Stimulated activated CD8-positive, alpha-beta memory T cell treated with anti-CD3 and anti-CD28 coated beads, Interleukin-15, amount 100 ng/mL, for 48 hours (primary cell): ENCODE results near the gene GRIA1.

Source experiments
- DNase-seq, 2 donors: peaks; one replicate each; pipeline ENCODE4 v3.0.0-alpha.2; 2020; ENCODE audit warnings: low read depth in 2 of 2

The GRIA1 gene

DNA sequence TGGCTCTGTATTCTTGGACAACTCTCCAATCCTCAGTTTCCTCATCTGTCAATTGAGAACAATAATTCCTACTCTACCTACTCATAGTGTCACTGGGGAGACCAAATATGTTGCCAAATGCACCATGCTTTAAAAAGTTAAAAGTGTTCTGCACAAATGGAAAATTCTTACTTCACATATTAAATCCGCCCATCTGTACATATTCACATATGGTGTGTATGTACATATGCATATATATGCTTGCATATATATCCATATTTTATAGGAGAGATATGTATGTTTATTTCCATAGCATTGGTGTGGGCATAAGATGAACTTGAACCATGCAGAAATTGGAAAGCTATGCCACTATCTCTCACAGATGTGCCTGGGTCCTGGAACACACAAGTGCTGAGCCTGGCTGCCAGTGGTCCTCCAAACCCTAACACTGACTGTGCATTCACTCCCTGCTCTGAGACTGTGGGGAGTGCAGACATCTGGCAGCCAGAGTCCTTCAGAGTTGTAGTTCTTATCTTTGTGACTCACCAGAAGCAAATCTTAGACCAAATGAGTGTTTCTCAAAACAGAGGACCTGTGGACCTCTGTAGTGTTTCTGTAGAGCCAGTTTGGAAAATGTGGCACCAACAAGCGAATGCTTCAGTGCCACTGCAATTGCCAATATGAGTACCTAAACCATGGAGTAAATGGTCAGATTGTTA is 168.7 kb downstream of the GRIA1 start:
- no peak for DNase-seq

DNA sequence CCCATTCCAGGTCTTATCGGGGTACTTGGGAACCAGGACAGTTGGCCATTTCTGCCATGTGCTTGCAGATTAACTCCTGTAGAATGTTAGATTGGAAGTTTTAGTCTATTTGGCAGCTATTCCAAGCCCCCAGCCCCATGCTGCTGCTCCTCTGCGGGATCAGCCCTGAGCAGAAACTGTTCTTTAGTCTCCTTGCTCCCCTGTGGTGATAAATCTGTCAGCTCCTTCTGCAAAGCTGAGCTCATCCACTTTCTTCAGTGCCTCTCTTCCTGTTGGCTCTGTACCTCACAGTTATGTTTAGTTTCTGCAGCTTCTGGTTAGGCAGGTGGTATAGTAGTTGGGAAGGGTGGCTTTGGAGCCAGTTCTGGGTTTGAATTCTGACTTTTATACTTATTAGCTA is 170.4 kb downstream of the GRIA1 start:
- DNase-seq: no peak

DNA sequence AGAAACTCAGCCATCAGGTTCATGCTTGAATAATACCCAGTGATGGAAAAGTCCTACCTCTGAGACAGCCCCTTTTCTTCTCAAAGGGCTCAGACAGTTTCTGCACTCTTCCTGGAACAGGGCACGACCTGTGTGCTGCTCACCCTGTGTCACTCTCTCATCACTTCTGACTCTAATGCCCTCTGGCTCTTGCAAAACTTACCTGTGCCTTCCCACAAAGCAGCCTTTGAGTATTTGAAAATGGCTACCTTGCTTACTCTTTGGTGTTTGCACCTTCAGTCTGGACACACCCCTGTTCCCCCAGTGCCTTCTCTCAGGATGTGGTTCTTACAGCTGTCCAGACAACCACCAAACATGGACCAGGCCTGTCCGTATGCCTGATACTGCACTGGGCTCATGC is 171.4 kb downstream of the GRIA1 start:
- DNase-seq: no peak

DNA sequence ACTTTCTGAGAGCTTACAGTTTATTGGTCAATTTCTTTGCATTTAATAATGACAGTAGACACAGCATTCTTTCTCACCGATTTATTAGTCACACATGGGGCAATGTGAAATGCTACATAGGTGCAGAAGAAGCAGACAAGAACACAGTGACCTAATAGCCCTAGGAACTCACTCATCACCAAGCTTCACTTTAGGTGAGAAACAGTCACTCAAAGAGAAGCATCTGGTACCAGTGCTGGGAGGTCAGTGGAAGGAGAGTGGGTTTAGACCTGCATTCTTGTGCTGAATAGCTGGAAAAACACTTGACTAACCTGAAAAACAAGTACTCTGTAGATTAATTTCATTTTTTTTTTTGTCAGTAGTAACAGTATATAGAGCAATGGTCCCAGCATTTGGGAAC is 179.6 kb downstream of the GRIA1 start:
- DNase-seq: no peak

DNA sequence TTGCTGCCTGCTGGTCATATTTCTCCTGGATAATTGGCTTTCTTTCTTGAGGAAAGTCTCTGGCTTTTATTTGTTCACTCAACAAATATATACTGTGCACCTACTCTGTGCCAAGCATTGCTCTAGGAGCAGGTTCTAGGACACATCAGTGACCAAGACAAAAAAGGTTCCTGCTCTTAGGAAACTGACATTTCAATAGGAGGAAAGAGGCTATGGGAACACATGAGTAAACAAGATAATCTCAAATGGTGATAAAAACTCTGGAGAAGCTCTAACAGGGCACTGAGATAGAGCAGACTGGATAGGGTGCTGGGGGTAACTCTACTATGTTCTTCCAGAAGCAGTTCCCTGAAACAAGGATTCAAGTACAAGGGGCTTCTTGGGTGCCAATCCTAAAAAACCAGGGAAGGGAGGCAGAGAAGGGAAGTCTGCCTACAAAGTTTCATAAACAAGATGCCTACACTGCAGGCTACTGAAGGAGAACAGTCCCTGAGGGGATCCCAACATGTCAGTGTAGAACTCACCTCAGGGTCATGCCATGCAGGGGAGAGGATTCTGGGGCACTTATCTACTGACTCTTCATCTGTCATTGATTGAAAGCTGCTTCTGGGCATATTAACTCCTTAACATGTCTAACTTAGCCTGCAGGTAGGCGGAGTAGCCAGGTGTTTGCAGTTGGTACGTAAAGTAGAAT is 181.3 kb downstream of the GRIA1 start:
- DNase-seq: no peak

DNA sequence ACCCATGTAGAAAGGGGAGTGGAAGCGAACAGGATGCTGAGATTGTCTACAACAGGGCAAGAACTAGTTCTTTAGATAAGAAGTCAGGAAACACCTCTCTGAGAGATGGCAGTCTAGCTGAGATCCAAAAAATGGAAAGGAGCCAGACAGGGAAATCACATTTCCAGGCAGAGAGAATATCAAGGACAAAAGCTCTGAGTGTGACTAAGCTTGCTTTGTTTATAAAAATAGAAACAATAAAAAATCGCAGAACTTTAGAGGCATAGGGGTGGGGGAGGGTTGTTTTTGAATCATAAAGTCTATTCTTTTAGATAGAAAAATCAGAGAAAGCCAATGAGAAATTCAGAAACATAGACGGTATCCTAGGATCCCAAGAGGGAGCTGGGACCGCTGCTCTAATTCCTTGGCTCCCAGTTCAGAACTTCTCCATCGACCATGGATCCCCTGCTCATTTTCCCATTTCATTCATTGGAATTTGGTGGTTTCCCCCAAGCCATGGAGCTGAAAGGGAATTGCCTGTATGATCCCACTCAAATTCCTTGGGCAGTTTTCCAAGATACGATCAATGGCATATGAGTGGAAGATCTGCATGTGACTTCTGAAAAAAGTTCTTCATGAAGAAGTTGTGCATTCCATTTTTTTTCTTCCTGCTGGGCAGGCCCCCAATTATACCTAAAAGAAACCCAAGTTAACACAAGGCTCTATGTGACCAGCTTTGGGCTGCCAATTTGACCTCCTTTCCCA is 182.0 kb downstream of the GRIA1 start:
- DNase-seq: no peak

DNA sequence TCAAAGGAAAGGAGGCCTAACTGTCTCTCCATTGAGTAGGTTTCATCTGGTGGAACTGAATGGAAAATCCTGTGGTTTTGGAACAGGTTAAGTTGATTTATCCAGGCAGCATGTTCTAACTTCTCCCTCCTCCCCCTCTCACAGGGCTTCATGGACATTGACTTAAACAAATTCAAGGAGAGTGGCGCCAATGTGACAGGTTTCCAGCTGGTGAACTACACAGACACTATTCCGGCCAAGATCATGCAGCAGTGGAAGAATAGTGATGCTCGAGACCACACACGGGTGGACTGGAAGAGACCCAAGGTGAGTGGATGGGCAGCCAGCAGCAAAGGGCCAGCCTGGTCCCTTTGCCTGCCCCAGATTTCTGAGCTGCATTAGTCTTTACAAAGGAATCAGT is 183.9 kb downstream of the GRIA1 start:
- DNase-seq: no peak

DNA sequence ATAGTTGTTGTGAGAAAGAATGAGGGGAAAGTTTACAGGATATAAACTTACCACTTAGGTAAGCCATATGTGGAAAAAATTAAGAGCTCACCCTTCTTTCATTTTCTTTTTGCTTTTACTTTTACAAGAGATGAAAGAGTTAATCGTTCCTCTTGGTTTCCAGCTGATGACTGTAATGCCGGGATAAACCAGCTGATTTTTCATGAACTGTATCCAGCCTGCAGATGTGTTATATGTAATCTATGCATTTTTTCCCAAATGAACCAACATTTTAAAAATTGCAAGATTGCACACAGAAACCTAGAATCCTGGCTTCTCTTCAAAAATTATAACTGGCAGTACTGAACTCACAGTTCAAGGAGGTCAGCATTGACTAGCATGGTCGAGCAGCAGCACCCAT is 185.9 kb downstream of the GRIA1 start:
- no peak for DNase-seq

DNA sequence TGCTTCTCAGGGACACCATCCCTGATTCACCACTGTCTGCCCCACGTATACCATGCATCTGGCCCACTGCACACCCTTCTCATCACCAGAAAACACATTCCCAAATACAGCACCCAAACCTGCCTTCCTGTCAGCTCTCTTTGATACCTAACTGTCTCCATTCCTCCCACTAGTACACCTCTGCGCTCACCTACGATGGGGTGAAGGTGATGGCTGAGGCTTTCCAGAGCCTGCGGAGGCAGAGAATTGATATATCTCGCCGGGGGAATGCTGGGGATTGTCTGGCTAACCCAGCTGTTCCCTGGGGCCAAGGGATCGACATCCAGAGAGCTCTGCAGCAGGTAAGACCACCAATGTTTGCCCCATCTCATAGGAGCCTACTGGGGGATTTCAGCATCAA is 186.4 kb downstream of the GRIA1 start:
- DNase-seq: no peak

DNA sequence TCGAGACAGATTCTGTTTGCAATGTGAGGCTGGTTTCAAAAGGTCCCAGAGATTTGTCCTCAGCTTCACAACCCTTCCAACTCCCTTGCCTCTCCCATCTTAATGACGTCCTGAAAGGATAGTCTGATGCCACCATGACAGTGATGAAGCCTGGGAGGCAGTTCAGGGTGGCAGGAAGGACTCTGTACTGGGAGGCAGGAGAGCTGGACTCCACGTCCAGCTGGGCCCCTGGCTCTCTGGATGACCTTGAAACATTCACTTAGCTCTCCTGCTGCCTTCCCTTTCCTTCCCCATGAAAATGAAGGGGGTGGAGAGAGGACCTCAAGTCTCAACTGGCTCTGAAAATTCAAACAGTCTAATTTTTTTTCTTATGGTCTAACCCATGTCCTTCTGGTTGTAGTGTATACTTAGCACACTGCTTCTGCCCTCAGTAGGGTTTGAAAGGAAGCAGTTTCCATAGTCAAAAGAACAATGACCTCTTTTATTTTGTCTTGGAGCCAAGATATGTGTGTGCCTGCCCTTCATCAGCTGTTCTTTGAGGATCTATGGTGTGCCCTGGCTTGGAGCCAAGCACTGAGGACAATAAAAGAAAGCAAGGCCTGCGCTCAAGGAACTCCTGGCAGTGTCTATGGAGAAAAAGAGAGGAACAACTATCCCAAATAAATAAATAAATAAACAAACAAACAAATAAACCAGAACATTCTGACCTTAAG is 188.3 kb downstream of the GRIA1 start:
- DNase-seq: no peak

DNA sequence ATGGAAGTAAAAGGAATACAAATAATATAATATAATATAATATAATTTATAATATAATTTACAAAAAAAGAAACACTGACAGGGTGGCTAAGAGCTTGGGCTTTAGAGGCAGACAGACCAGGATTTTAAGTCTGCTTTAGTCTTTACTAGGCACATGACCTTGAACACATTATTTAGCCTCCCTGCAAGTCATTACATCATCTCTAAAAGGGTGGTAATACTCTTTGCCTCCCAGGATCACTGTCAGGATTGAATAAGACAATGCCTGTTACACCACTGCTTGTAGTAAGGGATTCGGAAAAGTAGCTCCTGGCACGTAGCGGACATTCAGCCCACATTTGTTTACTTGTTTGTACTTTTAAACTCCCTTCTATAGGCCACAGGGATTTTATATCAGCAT is 199.8 kb downstream of the GRIA1 start:
- DNase-seq: no peak

DNA sequence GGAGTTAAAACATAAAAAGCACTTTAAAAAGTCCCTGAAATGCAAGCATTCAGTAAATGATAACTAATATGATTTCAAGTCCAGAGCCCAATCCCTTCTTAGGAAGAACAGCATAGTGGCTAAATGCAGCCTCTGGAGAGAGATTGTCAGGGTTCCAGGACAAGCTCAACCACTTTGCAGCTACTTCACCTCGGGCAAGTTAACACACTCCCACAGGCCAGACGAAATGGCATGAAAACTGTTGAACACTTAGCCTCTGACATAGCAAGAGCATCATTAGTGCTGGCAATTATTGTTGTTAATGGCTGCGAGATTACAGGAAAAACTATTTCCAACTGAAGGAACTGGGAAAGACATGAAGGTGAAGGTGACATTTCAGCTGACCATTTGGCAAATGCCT is 205.8 kb downstream of the GRIA1 start:
- no peak for DNase-seq

DNA sequence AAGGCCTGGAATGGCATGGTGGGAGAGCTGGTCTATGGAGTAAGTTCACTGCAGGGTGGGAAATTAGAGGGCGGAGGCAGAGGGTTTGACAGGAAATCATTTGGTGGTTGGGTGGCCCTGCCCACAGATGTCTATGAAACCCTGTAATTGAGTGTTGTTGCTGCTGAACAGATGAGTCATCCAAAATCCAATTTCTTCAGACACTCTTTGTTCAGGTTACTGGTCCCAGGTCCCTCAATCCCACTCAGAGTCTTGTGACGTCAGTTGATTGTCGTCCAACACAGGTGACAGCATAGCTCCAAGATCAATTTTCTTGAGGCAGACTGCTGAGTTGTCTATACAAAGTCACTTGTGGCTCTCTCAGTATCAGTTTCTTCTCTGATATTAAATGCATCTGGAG is 208.6 kb downstream of the GRIA1 start:
- no peak for DNase-seq

DNA sequence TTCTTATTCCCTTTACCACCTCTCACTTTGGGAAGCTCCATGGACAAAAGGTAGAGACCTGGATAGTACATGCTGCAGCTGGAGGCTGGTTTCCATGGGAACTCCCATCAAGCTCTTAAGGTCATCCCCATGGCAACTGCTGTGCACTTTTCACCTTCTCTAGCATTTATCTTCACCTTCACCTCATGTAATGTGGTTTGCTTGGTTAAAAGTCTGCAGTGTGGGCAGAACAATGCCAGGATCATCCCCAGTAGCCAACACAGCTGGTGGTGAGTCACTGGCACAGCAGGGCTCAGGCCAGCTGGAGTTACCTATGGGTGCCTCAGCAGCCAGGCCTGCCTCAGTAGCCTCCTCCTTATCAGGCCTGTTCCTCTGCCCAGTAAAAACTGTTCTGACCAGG is 210.5 kb downstream of the GRIA1 start:
- DNase-seq: no peak

DNA sequence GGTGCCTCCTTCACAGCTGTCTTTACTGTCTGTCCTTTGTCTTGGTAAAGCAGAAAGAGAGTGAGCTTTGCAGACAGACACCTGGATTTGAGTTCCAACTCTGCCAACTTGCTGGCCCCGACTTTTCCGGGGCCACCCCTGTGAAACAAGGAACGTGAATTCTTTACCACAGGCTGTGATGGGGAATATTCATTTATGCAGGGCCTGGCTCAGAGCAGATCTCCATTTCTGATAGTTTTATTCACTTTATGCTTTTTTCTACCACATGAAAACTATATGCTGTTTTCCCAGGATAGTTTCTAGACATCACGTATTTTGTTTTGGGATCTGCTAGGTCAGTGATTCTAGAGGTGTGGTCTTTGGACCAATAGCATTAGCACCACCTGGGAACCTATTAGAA is 211.8 kb downstream of the GRIA1 start:
- no peak for DNase-seq

DNA sequence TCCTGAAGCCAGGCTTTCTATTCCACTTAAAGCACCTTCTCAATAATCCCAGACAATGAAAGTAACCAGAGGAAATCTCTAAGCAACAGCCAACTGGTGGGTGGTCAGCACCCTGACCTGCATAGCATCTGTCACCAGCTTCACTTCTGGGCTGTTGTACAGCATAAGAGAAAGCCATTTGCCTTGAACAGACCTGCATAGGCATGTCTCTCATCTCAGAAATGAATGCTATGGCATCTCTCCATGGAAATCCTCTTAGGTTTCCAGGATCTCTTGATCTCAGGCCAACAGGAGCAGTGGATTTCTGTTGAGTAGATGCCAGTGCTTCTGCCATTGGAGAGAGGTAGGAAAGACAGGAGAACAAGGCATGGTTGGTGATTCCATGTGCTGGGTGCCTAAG is 213.6 kb downstream of the GRIA1 start:
- no peak for DNase-seq

DNA sequence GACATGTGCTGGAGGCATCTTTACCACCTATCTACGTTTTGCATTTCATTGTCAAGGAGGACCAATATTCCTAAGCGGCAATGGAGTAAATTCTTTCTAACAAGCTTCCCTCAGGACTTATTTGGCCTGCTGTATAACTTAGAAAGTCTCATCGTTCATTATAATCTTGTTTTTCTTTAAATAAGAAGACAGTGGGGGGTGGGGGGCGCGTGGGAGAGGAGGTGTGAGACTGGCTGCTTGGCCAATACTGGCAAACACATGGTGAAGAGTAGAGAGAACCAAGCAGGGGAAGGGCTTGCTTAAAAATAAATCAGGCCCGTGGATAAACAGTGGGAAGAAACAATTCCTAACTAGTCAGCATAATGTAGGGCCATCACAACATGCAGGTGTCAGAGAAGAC is 217.2 kb downstream of the GRIA1 start:
- no peak for DNase-seq

DNA sequence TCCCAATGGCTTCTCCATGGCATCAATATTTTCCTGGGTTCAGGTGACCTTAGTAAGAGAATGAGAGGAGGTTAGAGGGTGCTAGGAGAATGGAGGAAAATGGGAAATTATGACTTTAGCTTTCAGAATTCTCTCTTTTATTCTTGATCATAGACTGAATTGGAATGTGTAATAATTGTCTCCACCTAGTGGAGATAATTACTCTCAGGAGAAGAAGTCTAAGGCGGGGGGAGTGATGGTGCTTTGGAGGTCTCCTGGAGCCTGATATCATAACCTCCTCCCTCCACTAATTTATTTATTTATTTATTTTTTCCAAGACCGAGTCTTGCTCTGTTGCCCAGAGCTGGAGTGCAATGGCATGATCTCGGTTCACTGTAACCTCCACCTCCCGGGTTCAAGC is 221.3 kb downstream of the GRIA1 start:
- DNase-seq: no peak

DNA sequence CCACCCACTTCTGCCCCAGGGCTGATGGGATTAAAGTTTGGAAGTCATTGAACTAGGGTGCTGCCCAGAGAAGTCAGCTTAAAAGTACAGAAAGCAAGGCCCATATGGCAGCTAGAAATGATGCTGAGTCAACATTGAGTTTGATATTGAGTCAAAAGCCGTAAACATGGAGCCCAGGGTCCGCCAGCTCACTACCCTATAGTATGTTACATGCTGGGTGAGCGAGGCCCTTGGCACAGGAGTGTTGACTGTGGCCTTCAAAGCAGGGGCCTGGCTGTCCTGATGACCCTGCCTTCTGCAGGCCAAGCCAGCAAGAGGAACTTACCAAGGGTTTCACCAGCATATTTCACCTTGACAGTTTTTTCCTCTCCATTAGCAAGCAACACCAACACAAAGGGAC is 222.5 kb downstream of the GRIA1 start:
- DNase-seq: no peak

DNA sequence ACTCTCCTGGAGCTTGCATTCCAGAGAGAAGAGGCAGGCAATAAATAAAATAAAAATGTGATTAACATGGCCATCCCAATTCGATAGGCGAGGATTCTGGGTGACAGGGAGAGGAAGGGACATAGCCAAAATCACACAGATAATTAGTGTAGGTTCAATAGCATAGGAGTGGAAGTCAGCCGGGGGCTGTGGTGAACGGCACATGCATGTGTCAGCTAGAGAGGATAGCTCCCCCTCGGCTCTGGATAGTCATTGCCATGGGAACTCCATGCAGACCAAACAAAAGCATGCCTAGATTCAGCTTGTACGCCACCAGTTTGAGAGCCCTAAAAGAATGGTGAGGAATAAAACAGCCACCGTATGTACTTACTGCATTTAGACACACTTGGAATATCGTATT is 223.5 kb downstream of the GRIA1 start:
- DNase-seq: no peak

DNA sequence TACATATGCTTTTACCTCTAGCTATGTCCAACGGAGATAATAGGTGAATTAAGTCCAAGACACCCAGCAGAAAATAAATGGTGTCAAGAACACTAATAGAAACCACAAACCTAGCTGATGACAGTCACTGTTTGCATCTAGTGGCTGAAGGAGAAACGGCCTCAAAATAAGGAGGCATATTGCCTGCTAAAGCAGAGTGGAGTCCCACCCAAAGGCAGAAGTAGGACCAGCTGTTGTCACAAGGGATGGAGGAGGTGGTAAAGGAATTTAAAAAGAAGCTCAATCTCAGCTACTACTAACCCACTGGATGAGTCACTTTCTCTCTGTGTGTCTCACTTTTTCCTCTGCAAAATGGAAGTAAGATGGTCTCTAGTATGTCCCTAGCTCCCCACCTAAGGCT is 224.3 kb downstream of the GRIA1 start:
- no peak for DNase-seq

DNA sequence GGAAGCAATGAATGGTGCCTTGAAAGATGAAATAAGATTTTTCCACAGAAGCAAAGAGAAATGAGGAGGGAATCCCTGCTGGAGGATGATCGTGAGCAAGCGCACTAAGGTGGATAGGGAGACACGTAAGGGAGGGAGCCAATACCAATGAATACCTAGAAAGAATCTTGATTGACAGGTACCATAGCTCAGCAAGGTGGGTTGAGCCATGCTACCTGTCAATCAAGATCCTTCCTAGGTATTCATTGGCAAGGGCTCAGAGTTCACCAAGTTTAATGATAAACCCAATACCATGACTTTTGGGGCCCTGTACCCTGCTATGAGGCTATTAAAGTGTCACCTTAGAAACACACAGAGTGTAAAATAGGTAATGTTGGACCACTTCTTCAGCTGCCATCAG is 226.8 kb downstream of the GRIA1 start:
- no peak for DNase-seq

DNA sequence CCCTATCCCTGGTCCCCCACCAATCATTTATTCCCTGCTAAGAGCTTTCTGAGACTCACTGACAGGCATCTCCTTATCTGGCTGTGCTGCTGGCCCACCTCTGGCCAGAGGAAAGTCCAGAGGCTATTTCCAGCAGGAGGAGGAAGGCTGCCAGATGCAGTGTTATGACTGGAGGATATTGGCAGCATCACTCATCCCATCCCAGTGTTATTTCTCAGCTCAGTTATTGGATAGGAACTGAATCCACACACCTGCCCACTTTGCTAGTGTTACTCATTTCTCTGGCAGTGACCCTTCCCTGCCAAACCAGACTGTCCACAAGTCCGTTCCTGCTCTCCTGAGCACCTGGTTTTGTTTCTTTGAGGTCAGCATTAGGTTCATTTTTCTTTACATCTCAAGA is 228.2 kb downstream of the GRIA1 start:
- DNase-seq: no peak
